ENCODE data around the gene RFTN1.

DNA sequence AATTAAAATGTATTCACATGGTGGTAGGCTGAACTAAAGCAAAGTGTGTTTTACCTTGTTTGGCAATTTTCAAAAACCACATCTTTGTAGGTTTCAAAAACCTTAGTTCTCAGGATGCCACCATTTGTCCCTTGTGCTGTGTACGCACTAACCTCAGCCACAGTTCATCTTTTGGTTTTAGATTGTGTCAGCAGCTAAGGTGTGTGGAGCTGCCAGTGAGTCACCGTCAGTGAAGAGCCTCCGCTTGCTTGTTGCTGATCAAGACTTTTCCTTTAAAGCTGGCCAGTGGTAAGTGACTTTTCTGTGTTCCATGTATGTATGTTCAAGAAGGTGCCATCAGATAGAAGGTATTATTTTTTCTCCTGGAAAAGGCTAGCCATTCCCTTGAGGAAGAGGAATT, 227.3 kb downstream of the RFTN1 start:
- TF ChIP-seq, protein P1, sequence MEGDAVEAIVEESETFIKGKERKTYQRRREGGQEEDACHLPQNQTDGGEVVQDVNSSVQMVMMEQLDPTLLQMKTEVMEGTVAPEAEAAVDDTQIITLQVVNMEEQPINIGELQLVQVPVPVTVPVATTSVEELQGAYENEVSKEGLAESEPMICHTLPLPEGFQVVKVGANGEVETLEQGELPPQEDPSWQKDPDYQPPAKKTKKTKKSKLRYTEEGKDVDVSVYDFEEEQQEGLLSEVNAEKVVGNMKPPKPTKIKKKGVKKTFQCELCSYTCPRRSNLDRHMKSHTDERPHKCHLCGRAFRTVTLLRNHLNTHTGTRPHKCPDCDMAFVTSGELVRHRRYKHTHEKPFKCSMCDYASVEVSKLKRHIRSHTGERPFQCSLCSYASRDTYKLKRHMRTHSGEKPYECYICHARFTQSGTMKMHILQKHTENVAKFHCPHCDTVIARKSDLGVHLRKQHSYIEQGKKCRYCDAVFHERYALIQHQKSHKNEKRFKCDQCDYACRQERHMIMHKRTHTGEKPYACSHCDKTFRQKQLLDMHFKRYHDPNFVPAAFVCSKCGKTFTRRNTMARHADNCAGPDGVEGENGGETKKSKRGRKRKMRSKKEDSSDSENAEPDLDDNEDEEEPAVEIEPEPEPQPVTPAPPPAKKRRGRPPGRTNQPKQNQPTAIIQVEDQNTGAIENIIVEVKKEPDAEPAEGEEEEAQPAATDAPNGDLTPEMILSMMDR (IDR thresholded peaks at IDR 0.05): no peak
- TF ChIP-seq POLR2A (IDR thresholded peaks at IDR 0.05): no peak

All from heart left ventricle (tissue), 13 donors.